GM23338 (cell line): ENCODE results near the gene INPP4B.

Experiments used
- STAT1 ChIP-seq: IDR thresholded peaks from one replicate; pipeline ENCODE4 v1.6.1; 2016; ENCODE audit warnings: antibody characterized with exemption; ENCODE audit not compliant: unreplicated experiment
- TF ChIP-seq, protein P1 (sequence below), 2 experiments: fragments of 200-600 bp in 1 of 2; sonication (generic) in 1 of 2; conservative IDR thresholded peaks; 2 replicates each; pipeline versions ENCODE4 v1.5.1 to v1.6.1; 2016 to 2017; ENCODE audit warnings: antibody characterized with exemption in 2 of 2, low read depth in 2 of 2, mild to moderate bottlenecking in 2 of 2, moderate library complexity in 1 of 2
- TF ChIP-seq, protein P2 (sequence below): IDR thresholded peaks from one replicate; pipeline ENCODE4 v1.6.1; 2018; ENCODE audit warnings: antibody characterized with exemption; ENCODE audit not compliant: unreplicated experiment

DNA sequence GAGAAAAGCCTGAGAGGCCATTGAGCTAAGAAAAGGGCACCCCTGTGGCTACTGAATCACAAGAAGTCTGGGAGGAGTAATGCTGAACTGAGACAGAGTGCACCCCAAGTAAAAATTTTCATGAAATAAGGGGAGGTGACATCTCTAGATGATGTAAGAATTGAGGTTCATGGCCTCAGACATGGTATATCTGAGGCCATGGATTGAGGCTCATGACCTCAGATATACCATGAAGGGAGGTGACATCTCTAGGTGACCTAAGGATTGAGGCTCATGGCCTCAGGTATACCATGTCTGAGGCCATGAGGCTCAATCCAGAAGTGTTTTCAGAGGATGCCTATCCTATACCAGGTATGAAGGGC is 560.9 kb downstream of the INPP4B start:
- TF ChIP-seq, protein P1, sequence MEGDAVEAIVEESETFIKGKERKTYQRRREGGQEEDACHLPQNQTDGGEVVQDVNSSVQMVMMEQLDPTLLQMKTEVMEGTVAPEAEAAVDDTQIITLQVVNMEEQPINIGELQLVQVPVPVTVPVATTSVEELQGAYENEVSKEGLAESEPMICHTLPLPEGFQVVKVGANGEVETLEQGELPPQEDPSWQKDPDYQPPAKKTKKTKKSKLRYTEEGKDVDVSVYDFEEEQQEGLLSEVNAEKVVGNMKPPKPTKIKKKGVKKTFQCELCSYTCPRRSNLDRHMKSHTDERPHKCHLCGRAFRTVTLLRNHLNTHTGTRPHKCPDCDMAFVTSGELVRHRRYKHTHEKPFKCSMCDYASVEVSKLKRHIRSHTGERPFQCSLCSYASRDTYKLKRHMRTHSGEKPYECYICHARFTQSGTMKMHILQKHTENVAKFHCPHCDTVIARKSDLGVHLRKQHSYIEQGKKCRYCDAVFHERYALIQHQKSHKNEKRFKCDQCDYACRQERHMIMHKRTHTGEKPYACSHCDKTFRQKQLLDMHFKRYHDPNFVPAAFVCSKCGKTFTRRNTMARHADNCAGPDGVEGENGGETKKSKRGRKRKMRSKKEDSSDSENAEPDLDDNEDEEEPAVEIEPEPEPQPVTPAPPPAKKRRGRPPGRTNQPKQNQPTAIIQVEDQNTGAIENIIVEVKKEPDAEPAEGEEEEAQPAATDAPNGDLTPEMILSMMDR (conservative IDR thresholded peaks at IDR 0.05; ENCODE audit: low read depth in 2 of 2) = no peak
- TF ChIP-seq, protein P2, sequence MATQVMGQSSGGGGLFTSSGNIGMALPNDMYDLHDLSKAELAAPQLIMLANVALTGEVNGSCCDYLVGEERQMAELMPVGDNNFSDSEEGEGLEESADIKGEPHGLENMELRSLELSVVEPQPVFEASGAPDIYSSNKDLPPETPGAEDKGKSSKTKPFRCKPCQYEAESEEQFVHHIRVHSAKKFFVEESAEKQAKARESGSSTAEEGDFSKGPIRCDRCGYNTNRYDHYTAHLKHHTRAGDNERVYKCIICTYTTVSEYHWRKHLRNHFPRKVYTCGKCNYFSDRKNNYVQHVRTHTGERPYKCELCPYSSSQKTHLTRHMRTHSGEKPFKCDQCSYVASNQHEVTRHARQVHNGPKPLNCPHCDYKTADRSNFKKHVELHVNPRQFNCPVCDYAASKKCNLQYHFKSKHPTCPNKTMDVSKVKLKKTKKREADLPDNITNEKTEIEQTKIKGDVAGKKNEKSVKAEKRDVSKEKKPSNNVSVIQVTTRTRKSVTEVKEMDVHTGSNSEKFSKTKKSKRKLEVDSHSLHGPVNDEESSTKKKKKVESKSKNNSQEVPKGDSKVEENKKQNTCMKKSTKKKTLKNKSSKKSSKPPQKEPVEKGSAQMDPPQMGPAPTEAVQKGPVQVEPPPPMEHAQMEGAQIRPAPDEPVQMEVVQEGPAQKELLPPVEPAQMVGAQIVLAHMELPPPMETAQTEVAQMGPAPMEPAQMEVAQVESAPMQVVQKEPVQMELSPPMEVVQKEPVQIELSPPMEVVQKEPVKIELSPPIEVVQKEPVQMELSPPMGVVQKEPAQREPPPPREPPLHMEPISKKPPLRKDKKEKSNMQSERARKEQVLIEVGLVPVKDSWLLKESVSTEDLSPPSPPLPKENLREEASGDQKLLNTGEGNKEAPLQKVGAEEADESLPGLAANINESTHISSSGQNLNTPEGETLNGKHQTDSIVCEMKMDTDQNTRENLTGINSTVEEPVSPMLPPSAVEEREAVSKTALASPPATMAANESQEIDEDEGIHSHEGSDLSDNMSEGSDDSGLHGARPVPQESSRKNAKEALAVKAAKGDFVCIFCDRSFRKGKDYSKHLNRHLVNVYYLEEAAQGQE = no peak
- TF ChIP-seq STAT1 = no peak
